ENCODE results near the gene CEP126.

Gene CEP126

DNA sequence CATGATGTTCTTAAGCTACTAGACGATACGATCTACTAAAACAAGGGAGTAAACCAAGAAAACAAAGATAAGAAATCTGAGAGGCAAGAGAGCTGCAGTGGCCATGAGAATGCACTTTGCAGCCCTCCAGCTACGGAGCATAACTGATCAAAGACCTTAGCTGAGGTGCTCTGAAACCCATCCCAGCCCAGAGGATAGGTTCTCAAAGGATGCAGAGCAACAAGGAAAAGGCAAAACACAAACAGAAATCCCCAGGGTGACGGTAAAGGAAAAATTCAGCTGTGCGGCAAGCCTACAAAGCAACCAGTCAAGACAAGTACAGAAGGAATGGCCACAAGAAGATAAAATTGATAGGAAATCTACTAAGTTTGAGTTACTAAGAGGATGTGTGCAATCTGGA, 99.9 kb downstream of the CEP126 start:
- no peak for DNase-seq

DNA sequence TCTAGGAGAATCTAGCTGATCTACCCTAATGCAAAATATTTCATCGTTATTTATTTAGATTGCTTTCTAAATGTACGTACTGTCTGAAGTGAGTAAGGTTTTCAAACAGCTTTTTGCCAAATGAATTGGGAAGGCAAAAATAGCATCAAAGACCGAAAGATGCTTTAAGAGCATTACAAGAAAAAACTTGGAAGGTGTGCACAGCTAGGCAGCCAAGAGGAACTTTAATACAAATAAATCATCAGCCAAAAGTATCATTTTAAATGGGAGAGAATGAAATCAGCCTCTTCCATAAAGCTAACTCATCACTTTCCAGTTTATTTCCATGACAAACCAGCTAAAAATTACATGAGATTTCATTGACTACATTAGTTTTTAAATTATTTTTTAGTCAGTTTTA, 102.2 kb downstream of the CEP126 start:
- DNase-seq = no peak

- DNase-seq = no peak
These were observed 111.4 kb downstream of the CEP126 start for GRCh38 chr11:102026217-102026616.

GRCh38 chr11:102026959-102027358, 112.1 kb downstream of the CEP126 start:
- DNase-seq = no peak

DNA sequence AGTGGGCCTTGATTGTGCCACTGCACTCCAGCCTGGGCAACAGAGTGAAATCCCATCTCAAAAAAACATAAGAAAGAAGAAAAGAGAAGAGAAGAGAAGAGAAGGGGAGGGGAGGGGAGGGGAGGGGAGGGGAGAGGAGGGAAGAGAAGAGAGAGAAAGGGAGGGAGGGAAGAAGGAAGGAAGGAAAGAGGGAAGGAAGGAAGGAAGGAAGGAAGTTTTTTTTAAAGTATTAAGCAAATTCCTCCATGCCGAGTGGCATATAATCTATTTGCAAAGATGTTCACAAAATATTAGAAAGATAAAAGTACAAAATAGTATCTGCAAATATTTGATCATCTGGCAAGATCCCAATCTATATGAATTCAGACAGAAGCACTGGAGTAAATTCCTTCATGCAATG, 121.9 kb downstream of the CEP126 start:
- no peak for DNase-seq

DNA sequence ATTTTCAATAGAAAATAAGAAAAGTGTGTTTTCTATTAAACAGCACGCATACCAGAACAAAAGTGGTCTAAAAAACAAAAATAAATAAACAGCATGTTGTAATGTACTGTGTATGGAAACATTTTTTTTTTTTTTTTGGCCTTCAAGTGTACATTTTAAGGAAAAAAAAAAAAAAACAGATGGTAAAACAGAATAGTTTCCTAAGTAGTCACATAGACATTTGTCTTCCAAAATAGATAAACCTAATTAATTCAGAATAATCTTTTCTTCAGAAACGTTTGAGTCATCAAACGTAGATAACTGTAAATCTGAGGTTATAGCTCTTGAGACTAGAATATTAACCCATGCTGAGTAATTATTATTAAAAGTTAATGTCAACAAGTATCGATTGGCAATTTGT, 132.0 kb downstream of the CEP126 start:
- DNase-seq = no peak

DNA sequence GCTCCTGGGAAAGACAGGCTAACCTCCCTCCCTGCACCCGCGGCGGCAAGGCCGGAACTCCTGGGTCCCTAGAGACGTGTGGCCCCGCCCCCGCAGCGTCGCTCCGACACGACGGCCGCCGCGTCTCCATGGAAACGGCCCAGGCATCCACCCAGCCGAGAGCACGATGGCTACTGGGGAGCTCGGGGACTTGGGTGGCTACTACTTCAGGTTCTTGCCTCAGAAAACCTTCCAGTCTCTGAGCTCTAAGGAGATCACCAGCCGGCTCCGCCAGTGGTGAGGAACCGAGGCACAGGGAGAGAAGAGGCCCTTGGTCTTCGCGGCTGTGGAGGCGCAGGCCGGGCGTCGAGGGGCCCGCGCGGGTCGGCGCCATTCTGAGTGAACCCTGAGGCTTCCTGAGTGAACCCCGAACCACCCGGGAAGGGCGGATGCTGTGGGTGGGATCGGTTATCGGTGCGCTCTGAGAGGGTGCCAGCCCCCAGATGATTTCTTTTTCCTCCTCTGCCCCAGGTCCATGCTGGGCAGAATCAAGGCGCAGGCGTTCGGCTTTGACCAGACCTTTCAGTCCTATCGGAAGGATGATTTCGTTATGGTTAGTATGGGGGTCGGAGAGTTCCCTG, 132.6 kb downstream of the CEP126 start, which contains the start of gene CFAP300:
TSS of gene CFAP300 (plus strand) at position 133 of the 620 bp plus-strand sequence. CDS start at position 167, 34 bp downstream.
- DNase-seq = peak; percentile 72
